ENCODE results near the gene CCDC177.
"Not testable (repeated sequence)": the region's sequence is repeated elsewhere in the genome, so short reads cannot be mapped to it uniquely, and the experiment has no call there.

Gene CCDC177

GRCh38 chr14:69599431-69599830, 24.8 kb upstream of the CCDC177 start:
- not testable (repeated sequence) for FAIRE-seq

GRCh38 chr14:69595336-69595735, 20.7 kb upstream of the CCDC177 start:
- no peak for FAIRE-seq

GRCh38 chr14:69594846-69595245, 20.2 kb upstream of the CCDC177 start:
- no peak for FAIRE-seq

GRCh38 chr14:69593018-69593677, 18.5 kb upstream of the CCDC177 start:
- no peak for FAIRE-seq

- no peak for FAIRE-seq
These were observed 16.6 kb upstream of the CCDC177 start for GRCh38 chr14:69591317-69591716.

GRCh38 chr14:69587389-69587788, 12.7 kb upstream of the CCDC177 start:
- no peak for FAIRE-seq

- FAIRE-seq: no peak
These were observed 11.7 kb upstream of the CCDC177 start for GRCh38 chr14:69586404-69586803.

GRCh38 chr14:69584389-69584788, 9.7 kb upstream of the CCDC177 start:
- FAIRE-seq: no peak

GRCh38 chr14:69582829-69583228, 8.2 kb upstream of the CCDC177 start:
- FAIRE-seq: no peak

- no peak for FAIRE-seq
These were observed 7.5 kb upstream of the CCDC177 start for GRCh38 chr14:69582212-69582611.

GRCh38 chr14:69581316-69581935, 6.8 kb upstream of the CCDC177 start:
- no peak for FAIRE-seq

- FAIRE-seq: no peak
These were observed 5.4 kb upstream of the CCDC177 start for GRCh38 chr14:69580009-69580577.

GRCh38 chr14:69579476-69579875, 4.8 kb upstream of the CCDC177 start:
- no peak for FAIRE-seq

GRCh38 chr14:69574954-69575295, 254 bp upstream of the CCDC177 start:
- FAIRE-seq: no peak

- FAIRE-seq: no peak
These were observed 824 bp downstream of the CCDC177 start for GRCh38 chr14:69573831-69574262.

GRCh38 chr14:69573205-69573830, 1.4 kb downstream of the CCDC177 start:
- FAIRE-seq: no peak

GRCh38 chr14:69572841-69573135, 1.9 kb downstream of the CCDC177 start:
- no peak for FAIRE-seq

- FAIRE-seq: no peak
These were observed 2.4 kb downstream of the CCDC177 start for GRCh38 chr14:69572030-69572840.

GRCh38 chr14:69571449-69572029, 3.1 kb downstream of the CCDC177 start:
- no peak for FAIRE-seq

GRCh38 chr14:69570836-69571330, 3.8 kb downstream of the CCDC177 start:
- FAIRE-seq: no peak

GRCh38 chr14:69569859-69570258, 4.8 kb downstream of the CCDC177 start:
- no peak for FAIRE-seq

GRCh38 chr14:69567563-69567962, 7.1 kb downstream of the CCDC177 start:
- no peak for FAIRE-seq

GRCh38 chr14:69561893-69562292, 12.8 kb downstream of the CCDC177 start:
- FAIRE-seq: no peak

All from colon (tissue), 2 donors.